ENCODE results near the gene CELF5. TPM values are rescaled to one million over a fixed set of nuclear protein-coding genes. Genes with fewer than 3 reads are reported as not detected.

The CELF5 gene
- total and polyA plus RNA-seq, 9 of the 15 experiments (the other 6 are each of a cell fraction or from before 2014, with no cell fraction given): 0.01 to 0.56 (median 0.22) TPM

DNA sequence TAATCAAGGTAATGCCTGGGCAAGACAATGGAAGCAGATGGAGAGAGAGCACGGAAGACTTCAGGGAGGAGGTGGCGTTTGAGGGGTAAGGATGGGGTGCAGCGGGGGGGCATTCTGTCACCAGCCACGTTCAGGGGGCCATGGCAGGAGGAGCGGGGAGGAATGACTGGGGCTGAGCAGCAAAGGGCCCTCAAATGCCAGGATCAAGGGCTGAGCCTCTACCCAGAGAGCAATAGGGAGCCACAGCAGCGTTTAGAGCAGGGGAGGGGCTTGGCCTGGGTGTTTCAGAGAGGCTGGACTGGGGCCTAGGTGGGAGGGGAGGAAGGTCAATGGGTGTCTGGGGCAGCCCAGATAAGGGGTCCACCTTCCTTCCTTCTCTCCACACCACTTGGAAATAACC, 44.3 kb downstream of the CELF5 start:
- Histone ChIP-seq H3K9me3 (replicated peaks; ENCODE audit: control insufficient read depth, insufficient read depth, low read depth, low read length) (no peaks in the 10 kb centered on the region), H4K20me1 (replicated peaks; ENCODE audit: control insufficient read depth, insufficient read depth, low read length) (peaks cover 4% of the 10 kb centered on the region; the same call in 1 of the 2 replicates), H3K36me3 (ENCODE audit: control insufficient read depth, insufficient read depth, low read length) (no peaks in the 10 kb centered on the region), H3K4me2 (ENCODE audit: insufficient read depth, low read length) (no peak overlapping the region), H3K9me1 (ENCODE audit: control insufficient read depth, insufficient read depth, low read length) (no peaks in the 10 kb centered on the region), H3K27ac (ENCODE audit: extremely low read depth, low read depth, low read length) (no peak overlapping the region), H3K4me3 (no peak overlapping the region), H2AFZ (ENCODE audit: low read depth, low read length) (no peak overlapping the region), H3K9ac (ENCODE audit: insufficient read depth in 1 of 2, low read depth in 2 of 2, low read length in 2 of 2) (no peak overlapping the region), H3K79me2 (ENCODE audit: control insufficient read depth, insufficient read depth, low read length) (no peaks in the 10 kb centered on the region), H3K4me1 (replicated peaks in 1 of 2; ENCODE audit: control insufficient read depth in 2 of 2, insufficient read depth in 2 of 2, low read length in 2 of 2) (peaks cover 0 to 15% of the 10 kb centered on the region in 2 experiments; a peak in 3 of 5 replicates), H3K27me3 (ENCODE audit: control insufficient read depth in 2 of 2, insufficient read depth in 2 of 2, low read length in 2 of 2) (peaks cover 0 to 22% of the 10 kb centered on the region in 2 experiments; a peak in 2 of 5 replicates)
- intact Hi-C loops (cut with micrococcal nuclease): no loop called here
- BruUV-seq (replicated peaks): no TSS peak
- in situ Hi-C loops (cut with MboI): no loop called here
- CTCF ChIA-PET (ENCODE audit: low intra/inter-chr PET ratio): no interaction called here
- FAIRE-seq: no peak
- no peak for DNase-seq (ENCODE audit: extremely low read depth in 1 of 4, low spot score in 3 of 4)
- no peak for ATAC-seq
- 14% methylated on average over 5 of the region's 6 CpGs for WGBS (ENCODE audit: insufficient coverage, low coverage, missing lambda C conversion rate)
- POLR2A ChIA-PET: no interaction called here
- no peak for TF ChIP-seq TEAD4 (IDR thresholded peaks at IDR 0.05; ENCODE audit: low read length)
- TF ChIP-seq TEAD4 (CRISPR knock-in tag; IDR thresholded peaks at IDR 0.05; ENCODE audit: borderline replicate concordance): no peak
- no peak for TF ChIP-seq HDAC8 (tag; IDR thresholded peaks at IDR 0.05)
- TF ChIP-seq, protein P1, sequence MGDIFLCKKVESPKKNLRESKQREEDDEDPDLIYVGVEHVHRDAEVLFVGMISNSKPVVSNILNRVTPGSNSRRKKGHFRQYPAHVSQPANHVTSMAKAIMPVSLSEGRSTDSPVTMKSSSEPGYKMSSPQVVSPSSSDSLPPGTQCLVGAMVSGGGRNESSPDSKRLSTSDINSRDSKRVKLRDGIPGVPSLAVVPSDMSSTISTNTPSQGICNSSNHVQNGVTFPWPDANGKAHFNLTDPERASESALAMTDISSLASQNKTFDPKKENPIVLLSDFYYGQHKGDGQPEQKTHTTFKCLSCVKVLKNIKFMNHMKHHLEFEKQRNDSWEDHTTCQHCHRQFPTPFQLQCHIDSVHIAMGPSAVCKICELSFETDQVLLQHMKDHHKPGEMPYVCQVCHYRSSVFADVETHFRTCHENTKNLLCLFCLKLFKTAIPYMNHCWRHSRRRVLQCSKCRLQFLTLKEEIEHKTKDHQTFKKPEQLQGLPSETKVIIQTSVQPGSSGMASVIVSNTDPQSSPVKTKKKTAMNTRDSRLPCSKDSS (IDR thresholded peaks at IDR 0.05; ENCODE audit: low read depth, partially characterized antibody): no peak
- no peak for TF ChIP-seq FOXK1 (CRISPR knock-in tag; IDR thresholded peaks at IDR 0.05; ENCODE audit: borderline replicate concordance)
- TF ChIP-seq, protein P2, sequence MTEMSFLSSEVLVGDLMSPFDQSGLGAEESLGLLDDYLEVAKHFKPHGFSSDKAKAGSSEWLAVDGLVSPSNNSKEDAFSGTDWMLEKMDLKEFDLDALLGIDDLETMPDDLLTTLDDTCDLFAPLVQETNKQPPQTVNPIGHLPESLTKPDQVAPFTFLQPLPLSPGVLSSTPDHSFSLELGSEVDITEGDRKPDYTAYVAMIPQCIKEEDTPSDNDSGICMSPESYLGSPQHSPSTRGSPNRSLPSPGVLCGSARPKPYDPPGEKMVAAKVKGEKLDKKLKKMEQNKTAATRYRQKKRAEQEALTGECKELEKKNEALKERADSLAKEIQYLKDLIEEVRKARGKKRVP (CRISPR knock-in tag; IDR thresholded peaks at IDR 0.05): no peak
- no peak for TF ChIP-seq NCOA4 (IDR thresholded peaks at IDR 0.05; ENCODE audit: partially characterized antibody)
- TF ChIP-seq HMGN3 (IDR thresholded peaks at IDR 0.05; ENCODE audit: borderline replicate concordance, extremely low read depth, insufficient read length, low read depth, low read length): no peak
- no peak for TF ChIP-seq L3MBTL2 (IDR thresholded peaks at IDR 0.05)
- no peak for TF ChIP-seq FOXM1 (IDR thresholded peaks at IDR 0.05; ENCODE audit: low read depth)
- no peak for TF ChIP-seq FOXM1 (CRISPR knock-in tag; IDR thresholded peaks at IDR 0.05; ENCODE audit: low read depth)
- TF ChIP-seq, protein P3, sequence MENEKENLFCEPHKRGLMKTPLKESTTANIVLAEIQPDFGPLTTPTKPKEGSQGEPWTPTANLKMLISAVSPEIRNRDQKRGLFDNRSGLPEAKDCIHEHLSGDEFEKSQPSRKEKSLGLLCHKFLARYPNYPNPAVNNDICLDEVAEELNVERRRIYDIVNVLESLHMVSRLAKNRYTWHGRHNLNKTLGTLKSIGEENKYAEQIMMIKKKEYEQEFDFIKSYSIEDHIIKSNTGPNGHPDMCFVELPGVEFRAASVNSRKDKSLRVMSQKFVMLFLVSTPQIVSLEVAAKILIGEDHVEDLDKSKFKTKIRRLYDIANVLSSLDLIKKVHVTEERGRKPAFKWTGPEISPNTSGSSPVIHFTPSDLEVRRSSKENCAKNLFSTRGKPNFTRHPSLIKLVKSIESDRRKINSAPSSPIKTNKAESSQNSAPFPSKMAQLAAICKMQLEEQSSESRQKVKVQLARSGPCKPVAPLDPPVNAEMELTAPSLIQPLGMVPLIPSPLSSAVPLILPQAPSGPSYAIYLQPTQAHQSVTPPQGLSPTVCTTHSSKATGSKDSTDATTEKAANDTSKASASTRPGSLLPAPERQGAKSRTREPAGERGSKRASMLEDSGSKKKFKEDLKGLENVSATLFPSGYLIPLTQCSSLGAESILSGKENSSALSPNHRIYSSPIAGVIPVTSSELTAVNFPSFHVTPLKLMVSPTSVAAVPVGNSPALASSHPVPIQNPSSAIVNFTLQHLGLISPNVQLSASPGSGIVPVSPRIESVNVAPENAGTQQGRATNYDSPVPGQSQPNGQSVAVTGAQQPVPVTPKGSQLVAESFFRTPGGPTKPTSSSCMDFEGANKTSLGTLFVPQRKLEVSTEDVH (IDR thresholded peaks at IDR 0.05; ENCODE audit: low read depth, partially characterized antibody): no peak
- no peak for TF ChIP-seq PTRF (tag; IDR thresholded peaks at IDR 0.05)
- no peak for TF ChIP-seq POU5F1 (IDR thresholded peaks at IDR 0.05; ENCODE audit: borderline replicate concordance, low read depth, low read length, partially characterized antibody)
- TF ChIP-seq CBX1 (IDR thresholded peaks at IDR 0.05; ENCODE audit: low read depth): peak; percentile 34; the same call in 1 of the 2 replicates
- TF ChIP-seq, protein P4, sequence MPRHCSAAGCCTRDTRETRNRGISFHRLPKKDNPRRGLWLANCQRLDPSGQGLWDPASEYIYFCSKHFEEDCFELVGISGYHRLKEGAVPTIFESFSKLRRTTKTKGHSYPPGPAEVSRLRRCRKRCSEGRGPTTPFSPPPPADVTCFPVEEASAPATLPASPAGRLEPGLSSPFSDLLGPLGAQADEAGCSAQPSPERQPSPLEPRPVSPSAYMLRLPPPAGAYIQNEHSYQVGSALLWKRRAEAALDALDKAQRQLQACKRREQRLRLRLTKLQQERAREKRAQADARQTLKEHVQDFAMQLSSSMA (CRISPR knock-in tag; IDR thresholded peaks at IDR 0.05): no peak
- TF ChIP-seq PTBP1 (IDR thresholded peaks at IDR 0.05; ENCODE audit: low read depth, low read length): peak; percentile 84; the same call in 1 of the 2 replicates

All from K562 (cell line).